Hepatocyte (in vitro differentiated cells): ENCODE data around the gene PDE11A.

Experiments used
- EZH2 ChIP-seq: fragments of 200-600 bp; sonication (generic); IDR thresholded peaks from 2 replicates; pipeline ENCODE4 v1.6.1; 2016; ENCODE audit warnings: antibody characterized with exemption, mild to moderate bottlenecking, borderline replicate concordance
- TF ChIP-seq, protein P1 (sequence below): fragments of 200-600 bp; sonication (generic); IDR thresholded peaks from 2 replicates; pipeline ENCODE4 v1.5.1; 2016; ENCODE audit warnings: antibody characterized with exemption, mild to moderate bottlenecking; ENCODE audit not compliant: poor library complexity

DNA sequence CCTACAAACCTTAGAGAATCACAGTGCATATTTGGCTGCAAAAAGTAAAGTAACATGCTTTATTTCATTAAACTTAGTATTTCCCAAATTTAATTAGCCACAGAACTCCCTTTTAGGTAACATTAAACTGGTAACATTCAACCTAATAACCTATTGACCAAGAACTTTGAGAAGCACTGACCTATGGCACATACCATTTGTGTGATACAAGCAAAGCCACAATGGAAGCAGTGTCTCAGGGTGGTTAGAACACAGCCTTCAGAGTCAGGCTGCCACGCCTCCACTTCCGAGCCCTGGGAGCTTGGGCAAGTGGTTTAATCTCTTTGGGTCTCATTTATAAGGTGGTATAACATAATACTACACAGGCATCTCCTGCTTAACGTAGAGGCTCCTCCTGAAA is 301.4 kb downstream of the PDE11A start:
- TF ChIP-seq, protein P1, sequence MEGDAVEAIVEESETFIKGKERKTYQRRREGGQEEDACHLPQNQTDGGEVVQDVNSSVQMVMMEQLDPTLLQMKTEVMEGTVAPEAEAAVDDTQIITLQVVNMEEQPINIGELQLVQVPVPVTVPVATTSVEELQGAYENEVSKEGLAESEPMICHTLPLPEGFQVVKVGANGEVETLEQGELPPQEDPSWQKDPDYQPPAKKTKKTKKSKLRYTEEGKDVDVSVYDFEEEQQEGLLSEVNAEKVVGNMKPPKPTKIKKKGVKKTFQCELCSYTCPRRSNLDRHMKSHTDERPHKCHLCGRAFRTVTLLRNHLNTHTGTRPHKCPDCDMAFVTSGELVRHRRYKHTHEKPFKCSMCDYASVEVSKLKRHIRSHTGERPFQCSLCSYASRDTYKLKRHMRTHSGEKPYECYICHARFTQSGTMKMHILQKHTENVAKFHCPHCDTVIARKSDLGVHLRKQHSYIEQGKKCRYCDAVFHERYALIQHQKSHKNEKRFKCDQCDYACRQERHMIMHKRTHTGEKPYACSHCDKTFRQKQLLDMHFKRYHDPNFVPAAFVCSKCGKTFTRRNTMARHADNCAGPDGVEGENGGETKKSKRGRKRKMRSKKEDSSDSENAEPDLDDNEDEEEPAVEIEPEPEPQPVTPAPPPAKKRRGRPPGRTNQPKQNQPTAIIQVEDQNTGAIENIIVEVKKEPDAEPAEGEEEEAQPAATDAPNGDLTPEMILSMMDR: no peak
- TF ChIP-seq EZH2: no peak
